K562 (cell line): ENCODE measurements around the gene R3HDM2. TPM values are rescaled to one million over a fixed set of nuclear protein-coding genes. Genes with fewer than 3 reads are reported as not detected.
A peak's percentile ranks its signal among the peaks of the same experiment; 100 is the strongest.

Experiments used
- ATAC-seq: fragments of 200-7000 bp; cut with Tn5 transposase; 3 replicates; pipeline ENCODE4 v1.9.1; 2020; ENCODE audit warnings: moderate library complexity
- BruUV-seq: library from RNA; stranded (reverse); fragments of 400-500 nt; replicated peaks from 2 replicates; lab custom pipeline; 2021; lab: Mats Ljungman, UMichigan
- CTCF ChIA-PET: fragments of 300-600 bp; formaldehyde crosslinking; extraction: SDS; loops from one replicate; lab custom pipeline; 2021; ENCODE audit warnings: low intra/inter-chr PET ratio; lab: Yijun Ruan, JAX
- POLR2A ChIA-PET: fragments of 300-600, 350-650 bp; sonication (Branson Sonifier 250); formaldehyde crosslinking; extraction: SDS; loops from one replicate; lab custom pipeline; 2021; ENCODE audit warnings: antibody characterized with exemption, inconsistent platforms; lab: Yijun Ruan, JAX
- DNase-seq, 4 experiments: peaks; one replicate each; pipeline versions ENCODE4 v3.0.0 to v3.0.0-alpha.2; 2011 to 2018; ENCODE audit warnings: low spot score in 3 of 4, mixed read lengths in 3 of 4; ENCODE audit errors: extremely low read depth in 1 of 4
- FAIRE-seq: peaks from 2 replicates; lab custom pipeline; 2011; peaks lifted over from hg19 to GRCh38; lab: Jason Lieb, UNC
- H2AFZ ChIP-seq: 2 replicates; pipeline ENCODE4 v1.6.0; 2011; ENCODE audit warnings: low read depth, low read length, control low read depth, inconsistent platforms
- H3K27ac ChIP-seq: fragments of 200-600 bp; 3 replicates; pipeline ENCODE4 v1.8.0; 2011; ENCODE audit warnings: low read depth, mild to moderate bottlenecking, control low read depth, inconsistent platforms, low read length, moderate library complexity, mixed read lengths; ENCODE audit errors: extremely low read depth
- H3K27me3 ChIP-seq, 2 experiments: fragments of 300-600 bp in 1 of 2; 2 replicates in 1 of 2; 3 replicates in 1 of 2; pipeline versions ENCODE4 v1.6.0 to v1.8.0; 2011; ENCODE audit warnings: inconsistent platforms in 2 of 2, low read length in 2 of 2, mild to moderate bottlenecking in 1 of 2, mixed read lengths in 1 of 2, moderate library complexity in 1 of 2; ENCODE audit not compliant: control insufficient read depth in 2 of 2, insufficient read depth in 2 of 2
- H3K36me3 ChIP-seq: fragments of 300-600 bp; 3 replicates; pipeline ENCODE4 v1.8.0; 2011; ENCODE audit warnings: mild to moderate bottlenecking, low read length, inconsistent platforms; ENCODE audit not compliant: control insufficient read depth, insufficient read depth
- H3K4me1 ChIP-seq, 2 experiments: fragments of 200-600 bp in 1 of 2; replicated peaks in 1 of 2; 2 replicates in 1 of 2; 3 replicates in 1 of 2; pipeline versions ENCODE4 v1.5.1 to v1.8.0; 2011; ENCODE audit warnings: inconsistent platforms in 2 of 2, low read length in 2 of 2, mild to moderate bottlenecking in 1 of 2, mixed read lengths in 1 of 2, moderate library complexity in 1 of 2; ENCODE audit not compliant: control insufficient read depth in 2 of 2, insufficient read depth in 2 of 2
- H3K4me2 ChIP-seq: 2 replicates; pipeline ENCODE4 v1.6.1; 2011; ENCODE audit warnings: low read length, control low read depth, inconsistent platforms, mixed read lengths; ENCODE audit not compliant: insufficient read depth
- H3K4me3 ChIP-seq: fragments of 200-600 bp; sonication (generic), shearing (Covaris generic); 2 replicates; pipeline ENCODE4 v1.5.1; 2016; ENCODE audit warnings: control low read depth, inconsistent platforms
- H3K79me2 ChIP-seq: fragments of 200-600 bp; 3 replicates; pipeline ENCODE4 v1.8.0; 2011; ENCODE audit warnings: low read length, inconsistent platforms; ENCODE audit not compliant: control insufficient read depth, insufficient read depth
- H3K9ac ChIP-seq, 2 experiments: 2 replicates each; pipeline versions ENCODE4 v1.6.0 to v1.6.1; 2011; ENCODE audit warnings: low read depth in 2 of 2, low read length in 2 of 2, control low read depth in 1 of 2, inconsistent platforms in 1 of 2, mild to moderate bottlenecking in 1 of 2, mixed read lengths in 1 of 2; ENCODE audit not compliant: insufficient read depth in 1 of 2
- H3K9me1 ChIP-seq: one replicate; pipeline ENCODE4 v1.6.0; 2011; ENCODE audit warnings: inconsistent platforms, mild to moderate bottlenecking, low read length, moderate library complexity; ENCODE audit not compliant: control insufficient read depth, insufficient read depth
- H3K9me3 ChIP-seq: replicated peaks from 2 replicates; pipeline ENCODE4 v1.5.1; 2011; ENCODE audit warnings: low read depth, low read length, inconsistent platforms; ENCODE audit not compliant: control insufficient read depth, insufficient read depth
- H4K20me1 ChIP-seq: replicated peaks from 2 replicates; pipeline ENCODE4 v1.6.1; 2011; ENCODE audit warnings: low read length, inconsistent platforms, mixed read lengths; ENCODE audit not compliant: control insufficient read depth, insufficient read depth
- ARID1B ChIP-seq: fragments of 450-650 bp; IDR thresholded peaks from 2 replicates; pipeline ENCODE4 v1.6.1; 2016; ENCODE audit warnings: antibody characterized with exemption, mild to moderate bottlenecking, inconsistent platforms
- KDM2B ChIP-seq: fragments of 250-450 bp; sonication (Bioruptor Pico); IDR thresholded peaks from 2 replicates; pipeline ENCODE4 v1.8.0; 2021; ENCODE audit warnings: mild to moderate bottlenecking, moderate library complexity
- PCBP2 ChIP-seq: fragments of 200-400 bp; formaldehyde crosslinking; IDR thresholded peaks from 2 replicates; pipeline ENCODE4 v1.6.1; 2018; ENCODE audit warnings: low read length, low read depth, mild to moderate bottlenecking, moderate library complexity; ENCODE audit not compliant: poor library complexity, severe bottlenecking
- PHB ChIP-seq: fragments of 250-450 bp; sonication (Bioruptor Pico); IDR thresholded peaks from 2 replicates; pipeline ENCODE4 v1.5.0; 2021
- RAD51 ChIP-seq: fragments of 450-650 bp; IDR thresholded peaks from 2 replicates; pipeline ENCODE4 v1.7.1; 2016; ENCODE audit warnings: low read depth, mild to moderate bottlenecking, borderline replicate concordance
- RBM25 ChIP-seq: fragments of 200-400 bp; formaldehyde crosslinking; IDR thresholded peaks from 2 replicates; pipeline ENCODE4 v1.6.1; 2018; ENCODE audit warnings: low read length, low read depth, moderate library complexity; ENCODE audit not compliant: severe bottlenecking
- RCOR1 ChIP-seq, 2 experiments: IDR thresholded peaks; 2 replicates each; pipeline ENCODE4 v1.6.1; 2012; ENCODE audit warnings: low read depth in 2 of 2, low read length in 2 of 2, borderline replicate concordance in 1 of 2, improper control_type of control experiment in 1 of 2
- SOX6 ChIP-seq: fragments of 450-650 bp; IDR thresholded peaks from 2 replicates; pipeline ENCODE4 v1.6.1; 2014; ENCODE audit warnings: mild to moderate bottlenecking
- TAF7 ChIP-seq: fragments of 450-650 bp; IDR thresholded peaks from 2 replicates; pipeline ENCODE4 v1.6.1; 2016; ENCODE audit warnings: missing genetic modification characterization, missing compliant biosample characterization
- YBX1 ChIP-seq: fragments of 450-650 bp; IDR thresholded peaks from 2 replicates; pipeline ENCODE4 v1.7.1; 2016; ENCODE audit warnings: mild to moderate bottlenecking
- ZNF507 ChIP-seq: conservative IDR thresholded peaks from 2 replicates; pipeline ENCODE4 v1.6.1; 2017; ENCODE audit warnings: missing genetic modification characterization, missing compliant biosample characterization
- ZNF57 ChIP-seq: fragments of 450-650 bp; formaldehyde crosslinking; IDR thresholded peaks from 2 replicates; pipeline ENCODE4 v1.4.0; 2020; ENCODE audit warnings: mild to moderate bottlenecking, moderate library complexity
- WGBS: fragments of 100-300 bp; shearing (Covaris generic); methylation state at CpG from one replicate; pipeline ENCODE4 v1.1.6; 2016; ENCODE audit warnings: low coverage, mixed read lengths; ENCODE audit not compliant: insufficient coverage; ENCODE audit errors: missing lambda C conversion rate; 5-methylcytosine and 5-hydroxymethylcytosine counted together
- in situ Hi-C: fragments of 300-500 bp; cut with MboI; formaldehyde crosslinking; loops from 4 replicates; pipeline ENCODE4 v1.15.0; 2018; ENCODE audit warnings: inconsistent platforms, mixed read lengths
- intact Hi-C: fragments of 100-400 bp; cut with micrococcal nuclease; formaldehyde crosslinking; loops from 2 replicates; pipeline ENCODE4 v1.14.2; 2022
- polyA plus RNA-seq, 8 experiments: library from polyadenylated mRNA; depleted of rRNA in 4 of 8; stranded (reverse) in 5 of 8; unstranded in 3 of 8; fragments of >200 nt; fragmentation: Nextera tagmentation in 2 of 8; fragmentation: Illumina TruSeq in 1 of 8; extraction: Ambion mirVana in 2 of 8; extraction: Trizol in 1 of 8; gene quantifications; 2 replicates each; pipeline versions ENCODE4 v1.2.1 to v1.2.3, GENCODE V29; 2011 to 2014; ENCODE audit warnings: inconsistent platforms in 1 of 8, missing spikeins in 1 of 8
- total RNA-seq, 7 experiments: library from RNA; depleted of rRNA in 6 of 7; stranded (reverse); fragments of >200 nt in 6 of 7; fragmentation: Illumina TruSeq in 2 of 7; extraction: Trizol in 2 of 7; gene quantifications; 2 replicates each; pipeline versions ENCODE4 v1.2.1 to v1.2.3, GENCODE V29; 2011 to 2021; ENCODE audit warnings: low replicate concordance in 1 of 7
- TF ChIP-seq, protein P1 (sequence below): fragments of 250-450 bp; sonication (Bioruptor Pico); IDR thresholded peaks from 2 replicates; pipeline ENCODE4 v1.4.0; 2020; ENCODE audit warnings: mild to moderate bottlenecking, moderate library complexity
- TF ChIP-seq, protein P2 (sequence below): sonication (generic); formaldehyde crosslinking; IDR thresholded peaks from 2 replicates; pipeline ENCODE4 v1.8.0; 2022; ENCODE audit warnings: missing genetic modification reagents, mild to moderate bottlenecking, moderate library complexity, borderline replicate concordance
- TF ChIP-seq, protein P3 (sequence below): fragments of 450-650 bp; IDR thresholded peaks from 2 replicates; pipeline ENCODE4 v1.7.0; 2016; ENCODE audit warnings: borderline replicate concordance

The R3HDM2 gene
- total and polyA plus RNA-seq, 9 of the 15 experiments (the other 6 are each of a cell fraction or from before 2014, with no cell fraction given), result 3.3 to 18.8 (median 9.0) TPM

DNA sequence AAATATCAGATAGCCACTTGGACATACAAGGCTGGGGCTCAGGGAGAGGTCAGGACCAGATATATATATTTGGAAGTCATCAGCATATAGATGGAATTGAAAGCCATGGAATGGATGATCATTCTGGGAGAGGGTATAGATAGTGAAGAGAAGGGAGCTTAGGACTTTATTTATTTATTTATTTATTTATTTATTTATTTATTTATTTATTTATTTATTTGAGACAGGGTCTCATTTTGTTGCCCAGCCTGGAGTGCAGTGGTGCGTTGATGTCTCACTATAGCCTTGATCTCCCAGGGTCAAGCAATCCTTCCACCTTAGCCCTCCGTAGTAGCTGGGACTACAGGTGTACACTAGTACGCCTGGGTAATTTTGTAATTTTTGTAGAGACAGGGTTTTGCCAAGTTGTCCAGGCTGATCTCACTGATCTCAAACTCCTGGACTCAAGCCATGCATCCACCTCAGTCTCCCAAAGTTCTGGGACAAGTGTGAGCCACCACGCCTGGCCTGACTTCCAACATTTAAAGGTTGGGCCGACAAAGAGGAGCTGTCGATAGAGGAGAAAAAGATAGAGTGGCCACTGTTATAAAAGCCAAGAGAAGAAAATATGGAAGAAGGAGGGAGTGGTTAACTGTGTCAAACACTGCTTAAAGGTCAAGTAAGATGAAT is 15.6 kb upstream of the R3HDM2 start:
- TF ChIP-seq, protein P1, sequence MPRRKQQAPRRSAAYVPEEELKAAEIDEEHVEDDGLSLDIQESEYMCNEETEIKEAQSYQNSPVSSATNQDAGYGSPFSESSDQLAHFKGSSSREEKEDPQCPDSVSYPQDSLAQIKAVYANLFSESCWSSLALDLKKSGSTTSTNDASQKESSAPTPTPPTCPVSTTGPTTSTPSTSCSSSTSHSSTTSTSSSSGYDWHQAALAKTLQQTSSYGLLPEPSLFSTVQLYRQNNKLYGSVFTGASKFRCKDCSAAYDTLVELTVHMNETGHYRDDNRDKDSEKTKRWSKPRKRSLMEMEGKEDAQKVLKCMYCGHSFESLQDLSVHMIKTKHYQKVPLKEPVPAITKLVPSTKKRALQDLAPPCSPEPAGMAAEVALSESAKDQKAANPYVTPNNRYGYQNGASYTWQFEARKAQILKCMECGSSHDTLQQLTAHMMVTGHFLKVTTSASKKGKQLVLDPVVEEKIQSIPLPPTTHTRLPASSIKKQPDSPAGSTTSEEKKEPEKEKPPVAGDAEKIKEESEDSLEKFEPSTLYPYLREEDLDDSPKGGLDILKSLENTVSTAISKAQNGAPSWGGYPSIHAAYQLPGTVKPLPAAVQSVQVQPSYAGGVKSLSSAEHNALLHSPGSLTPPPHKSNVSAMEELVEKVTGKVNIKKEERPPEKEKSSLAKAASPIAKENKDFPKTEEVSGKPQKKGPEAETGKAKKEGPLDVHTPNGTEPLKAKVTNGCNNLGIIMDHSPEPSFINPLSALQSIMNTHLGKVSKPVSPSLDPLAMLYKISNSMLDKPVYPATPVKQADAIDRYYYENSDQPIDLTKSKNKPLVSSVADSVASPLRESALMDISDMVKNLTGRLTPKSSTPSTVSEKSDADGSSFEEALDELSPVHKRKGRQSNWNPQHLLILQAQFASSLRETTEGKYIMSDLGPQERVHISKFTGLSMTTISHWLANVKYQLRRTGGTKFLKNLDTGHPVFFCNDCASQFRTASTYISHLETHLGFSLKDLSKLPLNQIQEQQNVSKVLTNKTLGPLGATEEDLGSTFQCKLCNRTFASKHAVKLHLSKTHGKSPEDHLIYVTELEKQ (CRISPR knock-in tag), result no peak
- TF ChIP-seq RAD51 (no peak), RCOR1 (IDR thresholded peaks at IDR 0.05; ENCODE audit: borderline replicate concordance in 1 of 2, low read depth in 2 of 2, low read length in 2 of 2) (no peak), SOX6 (no peak), PHB (CRISPR knock-in tag) (no peak), ZNF507 (tag) (no peak), ZNF57 (CRISPR knock-in tag) (no peak), PCBP2 (no peak), ARID1B (no peak), TAF7 (tag) (no peak), KDM2B (CRISPR knock-in tag) (no peak), YBX1 (no peak), RBM25 (no peak)
- TF ChIP-seq, protein P2, sequence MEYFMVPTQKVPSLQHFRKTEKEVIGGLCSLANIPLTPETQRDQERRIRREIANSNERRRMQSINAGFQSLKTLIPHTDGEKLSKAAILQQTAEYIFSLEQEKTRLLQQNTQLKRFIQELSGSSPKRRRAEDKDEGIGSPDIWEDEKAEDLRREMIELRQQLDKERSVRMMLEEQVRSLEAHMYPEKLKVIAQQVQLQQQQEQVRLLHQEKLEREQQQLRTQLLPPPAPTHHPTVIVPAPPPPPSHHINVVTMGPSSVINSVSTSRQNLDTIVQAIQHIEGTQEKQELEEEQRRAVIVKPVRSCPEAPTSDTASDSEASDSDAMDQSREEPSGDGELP, result no peak
- TF ChIP-seq, protein P3, sequence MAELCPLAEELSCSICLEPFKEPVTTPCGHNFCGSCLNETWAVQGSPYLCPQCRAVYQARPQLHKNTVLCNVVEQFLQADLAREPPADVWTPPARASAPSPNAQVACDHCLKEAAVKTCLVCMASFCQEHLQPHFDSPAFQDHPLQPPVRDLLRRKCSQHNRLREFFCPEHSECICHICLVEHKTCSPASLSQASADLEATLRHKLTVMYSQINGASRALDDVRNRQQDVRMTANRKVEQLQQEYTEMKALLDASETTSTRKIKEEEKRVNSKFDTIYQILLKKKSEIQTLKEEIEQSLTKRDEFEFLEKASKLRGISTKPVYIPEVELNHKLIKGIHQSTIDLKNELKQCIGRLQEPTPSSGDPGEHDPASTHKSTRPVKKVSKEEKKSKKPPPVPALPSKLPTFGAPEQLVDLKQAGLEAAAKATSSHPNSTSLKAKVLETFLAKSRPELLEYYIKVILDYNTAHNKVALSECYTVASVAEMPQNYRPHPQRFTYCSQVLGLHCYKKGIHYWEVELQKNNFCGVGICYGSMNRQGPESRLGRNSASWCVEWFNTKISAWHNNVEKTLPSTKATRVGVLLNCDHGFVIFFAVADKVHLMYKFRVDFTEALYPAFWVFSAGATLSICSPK, result no peak
- ATAC-seq (no peak), FAIRE-seq (no peak), DNase-seq (no peak)
- H3K4me1 ChIP-seq, result peaks cover 0 to 6% of the 10 kb centered on the region in 2 experiments; a peak in 3 of 5 replicates
- H3K27ac ChIP-seq, result no peak overlapping the region
- ChIA-PET POLR2A (interaction anchor here (2.1 kb wide), 1 partner anchor 13 kb away, joined by 6 read pairs; no protein-coding TSS in a partner anchor), CTCF (no interaction called here)
- in situ Hi-C loops (no loop called here), intact Hi-C loops (no loop called here)
- no peak overlapping the region for H3K9ac ChIP-seq
- no TSS peak for BruUV-seq
- peak overlapping the region; percentile 0; the same call in 1 of the 2 replicates for H2AFZ ChIP-seq
- H3K9me3 ChIP-seq, result no peaks in the 10 kb centered on the region
- no peak overlapping the region for H3K4me3 ChIP-seq
- no peaks in the 10 kb centered on the region for H3K36me3 ChIP-seq
- H3K4me2 ChIP-seq, result no peak overlapping the region
- H3K79me2 ChIP-seq, result no peaks in the 10 kb centered on the region
- H4K20me1 ChIP-seq, result no peaks in the 10 kb centered on the region
- no peaks in the 10 kb centered on the region for H3K27me3 ChIP-seq
- 79% methylated on average over 6 of the region's 6 CpGs for WGBS
- no peaks in the 10 kb centered on the region for H3K9me1 ChIP-seq
